ENCODE data around the gene TGFBR1. TPM values are rescaled to one million over a fixed set of nuclear protein-coding genes. Genes with fewer than 3 reads are reported as not detected.

The TGFBR1 gene
- total and polyA plus RNA-seq, 2 donors (not counting 3 experiments of a cell fraction or from before 2014, with no cell fraction given), result 5.8 to 18.6 TPM

DNA sequence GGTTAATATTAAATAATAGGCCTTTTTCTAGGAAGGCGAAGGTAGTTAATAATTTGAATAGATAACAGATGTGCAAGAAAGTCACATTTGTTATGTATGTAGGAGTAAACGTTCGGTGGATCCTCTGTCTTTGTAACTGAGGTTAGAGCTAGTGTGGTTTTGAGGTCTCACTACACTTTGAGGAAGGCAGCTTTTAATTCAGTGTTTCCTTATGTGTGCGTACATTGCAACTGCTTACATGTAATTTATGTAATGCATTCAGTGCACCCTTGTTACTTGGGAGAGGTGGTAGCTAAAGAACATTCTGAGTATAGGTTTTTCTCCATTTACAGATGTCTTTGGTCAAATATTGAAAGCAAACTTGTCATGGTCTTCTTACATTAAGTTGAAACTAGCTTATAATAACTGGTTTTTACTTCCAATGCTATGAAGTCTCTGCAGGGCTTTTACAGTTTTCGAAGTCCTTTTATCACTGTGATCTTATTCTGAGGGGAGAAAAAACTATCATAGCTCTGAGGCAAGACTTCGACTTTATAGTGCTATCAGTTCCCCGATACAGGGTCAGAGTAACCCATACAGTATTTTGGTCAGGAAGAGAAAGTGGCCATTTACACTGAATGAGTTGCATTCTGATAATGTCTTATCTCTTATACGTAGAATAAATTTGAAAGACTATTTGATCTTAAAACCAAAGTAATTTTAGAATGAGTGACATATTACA is 45.7 kb downstream of the TGFBR1 start:
- ChIA-PET CTCF (interaction anchor here (1.1 to 1.4 kb wide), 2 partner anchors 9 to 860 kb away, joined by 3 read pairs; no protein-coding TSS in a partner anchor), POLR2A (no interaction called here)
- Histone ChIP-seq H3K9me1 (replicated peaks; ENCODE audit: control insufficient read depth, extremely low read depth, insufficient read depth, low read length) (no peaks in the 10 kb centered on the region), H3K4me1 (ENCODE audit: control insufficient read depth, extremely low read depth, insufficient read depth, low read length) (peaks cover 7% of the 10 kb centered on the region), H3K9me3 (replicated peaks; ENCODE audit: control insufficient read depth, insufficient read depth, low read length) (no peaks in the 10 kb centered on the region), H4K20me1 (replicated peaks; ENCODE audit: control insufficient read depth, extremely low read depth, insufficient read depth, low read length) (no peaks in the 10 kb centered on the region), H3K4me3 (replicated peaks in 1 of 3; ENCODE audit: insufficient read depth in 1 of 3, low read depth in 1 of 3, low read length in 3 of 3) (no peak overlapping the region), H3K4me2 (ENCODE audit: insufficient read depth, low read length) (no peak overlapping the region), H3K27ac (ENCODE audit: insufficient read depth, low read depth, low read length) (no peak overlapping the region), H3K36me3 (ENCODE audit: control insufficient read depth in 2 of 2, extremely low read depth in 1 of 2, insufficient read depth in 2 of 2, low read length in 2 of 2) (peaks cover 0 to 6% of the 10 kb centered on the region in 2 experiments), H2AFZ (ENCODE audit: low read depth, low read length) (no peak overlapping the region), H3K79me2 (ENCODE audit: control insufficient read depth, insufficient read depth, low read length) (no peaks in the 10 kb centered on the region), H3K9ac (replicated peaks; ENCODE audit: extremely low read depth, insufficient read depth, low read length) (no peak overlapping the region), H3K27me3 (ENCODE audit: control insufficient read depth in 2 of 2, insufficient read depth in 2 of 2, low read length in 2 of 2) (peaks cover 0 to 3% of the 10 kb centered on the region in 2 experiments)
- intact Hi-C loops (cut with micrococcal nuclease), result no loop called here
- TSS peak; percentile 18 for BruUV-seq (replicated peaks)
- dilution Hi-C loops (cut with MboI; ENCODE audit: extremely low pct_ligation_motif_present, low sequenced_read_pairs), result no loop called here
- FAIRE-seq, result no peak
- TF ChIP-seq JUN (IDR thresholded peaks at IDR 0.05; ENCODE audit: borderline replicate concordance, insufficient read depth, insufficient read length, low read depth), result no peak
- no peak for TF ChIP-seq POLR2A (IDR thresholded peaks at IDR 0.05; ENCODE audit: low read depth, low read length)
- TF ChIP-seq EZH2 (IDR thresholded peaks at IDR 0.05; ENCODE audit: borderline replicate concordance, low read depth, low read length, severe bottlenecking), result no peak
- no peak for TF ChIP-seq GATA2 (IDR thresholded peaks at IDR 0.05; ENCODE audit: insufficient read depth, insufficient read length, low read depth, low read length)
- TF ChIP-seq FOS (IDR thresholded peaks at IDR 0.05; ENCODE audit: borderline replicate concordance, insufficient read depth, low read length), result no peak
- TF ChIP-seq POLR2AphosphoS5 (IDR thresholded peaks at IDR 0.05; ENCODE audit: insufficient read depth, low read depth, low read length), result no peak
- TF ChIP-seq, protein P1, sequence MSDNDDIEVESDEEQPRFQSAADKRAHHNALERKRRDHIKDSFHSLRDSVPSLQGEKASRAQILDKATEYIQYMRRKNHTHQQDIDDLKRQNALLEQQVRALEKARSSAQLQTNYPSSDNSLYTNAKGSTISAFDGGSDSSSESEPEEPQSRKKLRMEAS (IDR thresholded peaks at IDR 0.05; ENCODE audit: insufficient read depth, insufficient read length), result no peak
- TF ChIP-seq MYC (IDR thresholded peaks at IDR 0.05; ENCODE audit: low read depth, low read length), result no peak
- TF ChIP-seq, protein P2, sequence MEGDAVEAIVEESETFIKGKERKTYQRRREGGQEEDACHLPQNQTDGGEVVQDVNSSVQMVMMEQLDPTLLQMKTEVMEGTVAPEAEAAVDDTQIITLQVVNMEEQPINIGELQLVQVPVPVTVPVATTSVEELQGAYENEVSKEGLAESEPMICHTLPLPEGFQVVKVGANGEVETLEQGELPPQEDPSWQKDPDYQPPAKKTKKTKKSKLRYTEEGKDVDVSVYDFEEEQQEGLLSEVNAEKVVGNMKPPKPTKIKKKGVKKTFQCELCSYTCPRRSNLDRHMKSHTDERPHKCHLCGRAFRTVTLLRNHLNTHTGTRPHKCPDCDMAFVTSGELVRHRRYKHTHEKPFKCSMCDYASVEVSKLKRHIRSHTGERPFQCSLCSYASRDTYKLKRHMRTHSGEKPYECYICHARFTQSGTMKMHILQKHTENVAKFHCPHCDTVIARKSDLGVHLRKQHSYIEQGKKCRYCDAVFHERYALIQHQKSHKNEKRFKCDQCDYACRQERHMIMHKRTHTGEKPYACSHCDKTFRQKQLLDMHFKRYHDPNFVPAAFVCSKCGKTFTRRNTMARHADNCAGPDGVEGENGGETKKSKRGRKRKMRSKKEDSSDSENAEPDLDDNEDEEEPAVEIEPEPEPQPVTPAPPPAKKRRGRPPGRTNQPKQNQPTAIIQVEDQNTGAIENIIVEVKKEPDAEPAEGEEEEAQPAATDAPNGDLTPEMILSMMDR (IDR thresholded peaks at IDR 0.05; ENCODE audit: extremely low read depth in 1 of 2, insufficient read depth in 1 of 2, low read depth in 1 of 2, low read length in 2 of 2), result no peak
- no peak for DNase-seq (ENCODE audit: low read depth, low spot score)
